Measurements from ENCODE around the gene SP6.

Gene SP6

DNA sequence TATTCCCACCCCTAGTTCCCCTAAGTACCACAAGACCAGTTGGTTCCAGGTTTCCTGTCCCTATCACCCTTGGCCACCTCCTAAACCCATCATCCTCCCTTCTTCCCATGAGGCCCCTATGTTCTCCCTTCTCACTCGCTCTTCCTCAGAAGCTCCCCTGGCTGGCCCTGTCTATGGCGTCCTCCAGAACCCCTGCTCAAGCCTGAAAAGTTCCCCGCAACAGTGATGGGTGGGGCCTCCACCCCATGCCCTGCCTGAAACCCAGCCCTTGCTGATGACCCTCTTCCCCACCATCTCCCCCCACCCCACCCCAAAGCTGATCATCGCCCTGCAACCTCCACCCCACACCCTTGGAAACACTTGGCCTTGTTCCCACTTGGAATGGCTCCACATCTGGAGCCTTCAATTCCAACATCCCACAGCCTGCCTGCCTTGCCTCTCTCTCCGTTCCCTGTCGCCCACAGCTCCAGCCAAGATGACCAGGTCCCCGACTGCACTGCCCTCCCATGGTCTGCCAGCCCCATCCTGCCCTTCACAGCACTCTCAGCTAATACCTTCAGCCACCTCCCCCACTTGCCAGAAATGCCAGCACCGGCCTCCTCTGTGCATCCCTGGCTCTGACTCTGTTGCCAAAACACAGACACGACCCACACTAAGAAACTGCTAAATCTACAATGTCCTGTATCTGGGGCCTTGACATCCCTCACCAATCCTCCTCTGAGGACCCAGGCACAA, 39.9 kb downstream of the SP6 start:
- DNase-seq (ENCODE audit: low read depth) = no peak

DNA sequence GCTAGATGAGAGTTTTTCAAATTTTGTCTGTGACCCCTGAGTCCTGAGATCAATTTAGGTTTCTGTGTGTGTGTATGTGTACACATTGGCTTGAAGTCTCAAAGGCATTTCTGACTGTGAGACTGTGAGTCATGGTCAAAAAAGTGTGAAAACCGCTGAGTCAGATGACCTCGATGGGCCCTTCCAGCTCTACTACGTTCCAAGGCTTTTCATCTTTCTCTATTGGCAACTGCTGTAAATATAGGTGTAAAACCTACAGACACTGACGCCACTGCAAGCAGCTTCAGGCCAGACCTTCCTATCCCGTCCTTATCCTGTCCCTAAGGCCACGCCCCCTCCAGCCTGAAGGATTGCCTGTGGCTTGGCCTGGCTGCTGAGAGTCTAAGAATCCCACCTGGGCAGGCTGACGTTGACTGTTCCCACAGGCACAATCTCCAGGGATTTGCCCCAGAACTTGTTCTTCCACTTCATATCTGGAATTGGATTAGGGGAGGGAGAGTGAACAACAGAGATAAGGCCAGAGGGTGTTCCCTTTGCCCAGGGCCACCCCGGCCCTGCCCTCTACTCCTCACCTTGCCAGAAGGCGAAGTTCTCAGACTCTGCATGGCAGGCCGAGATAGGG, 40.7 kb downstream of the SP6 start:
- no peak for DNase-seq (ENCODE audit: low read depth)

DNA sequence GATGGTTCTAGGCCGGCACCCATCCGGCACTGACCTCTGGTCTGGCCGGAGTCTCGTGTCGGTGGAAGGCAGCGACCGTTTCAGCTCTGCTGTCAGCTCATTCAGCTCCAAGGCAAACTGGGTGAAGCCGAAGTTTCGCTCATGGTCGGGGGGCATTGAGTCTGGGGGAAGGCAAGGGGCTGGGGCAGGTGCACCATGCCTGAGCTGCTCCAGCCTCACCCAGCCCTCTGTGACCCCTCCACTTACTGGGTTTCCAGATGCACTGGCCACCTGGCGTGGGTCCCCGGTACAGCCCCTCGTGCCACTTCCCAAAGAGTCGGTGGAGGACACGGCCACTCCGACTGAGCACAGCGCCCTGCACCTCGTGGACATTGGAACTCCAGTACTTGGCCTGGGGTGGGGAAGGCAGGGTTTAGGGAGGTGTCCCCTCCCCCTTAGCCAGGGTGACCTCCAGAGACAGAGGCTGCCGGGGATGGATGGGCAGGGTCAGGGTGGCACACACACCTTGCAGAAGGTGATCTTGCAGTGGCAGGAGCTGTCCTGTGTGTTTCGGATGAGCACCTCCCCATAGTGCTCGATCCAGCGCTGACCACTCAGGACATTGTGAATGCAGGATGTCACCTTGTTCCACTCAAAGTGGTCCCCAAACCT, 42.0 kb downstream of the SP6 start:
- no peak for DNase-seq (ENCODE audit: low read depth)

DNA sequence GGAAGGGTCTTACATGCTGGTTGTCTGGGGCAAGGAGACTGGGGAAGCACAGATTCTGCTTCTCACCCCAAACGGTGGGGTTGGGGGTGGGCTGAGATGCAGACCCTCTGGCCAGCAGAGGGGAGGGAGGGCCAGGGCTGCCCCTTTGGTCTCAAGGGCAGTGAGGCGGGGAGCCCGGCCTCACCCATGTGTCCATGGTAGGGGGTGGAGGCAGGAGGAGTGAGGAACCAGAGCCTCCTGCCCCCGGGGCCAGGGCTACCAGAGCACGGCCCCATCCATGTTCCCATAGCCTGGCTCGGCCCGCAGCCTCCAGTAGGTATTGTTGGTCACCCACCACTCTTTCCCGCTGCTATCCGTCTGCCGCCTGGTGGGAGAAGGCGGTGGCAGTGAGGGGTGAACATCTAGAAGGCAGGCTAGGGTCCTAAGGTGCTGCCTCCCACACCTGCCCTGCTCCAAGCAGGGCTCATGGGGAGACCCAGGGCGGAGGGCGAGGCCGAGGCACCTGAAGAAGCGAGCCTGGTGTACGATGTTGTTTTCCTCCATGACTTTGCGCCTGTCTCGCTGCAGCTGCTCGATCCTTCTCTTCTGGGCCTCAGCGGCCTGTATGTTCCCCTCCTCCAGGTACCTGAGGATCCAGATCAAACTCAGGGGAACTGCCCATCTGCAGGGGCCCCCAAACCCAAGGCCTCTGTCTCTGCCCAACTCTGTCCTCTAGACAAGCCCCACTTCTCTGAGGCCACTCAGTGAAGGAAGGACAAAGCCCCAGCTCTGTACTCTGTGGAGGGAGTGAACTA, 42.7 kb downstream of the SP6 start:
- no peak for DNase-seq (ENCODE audit: low read depth)

DNA sequence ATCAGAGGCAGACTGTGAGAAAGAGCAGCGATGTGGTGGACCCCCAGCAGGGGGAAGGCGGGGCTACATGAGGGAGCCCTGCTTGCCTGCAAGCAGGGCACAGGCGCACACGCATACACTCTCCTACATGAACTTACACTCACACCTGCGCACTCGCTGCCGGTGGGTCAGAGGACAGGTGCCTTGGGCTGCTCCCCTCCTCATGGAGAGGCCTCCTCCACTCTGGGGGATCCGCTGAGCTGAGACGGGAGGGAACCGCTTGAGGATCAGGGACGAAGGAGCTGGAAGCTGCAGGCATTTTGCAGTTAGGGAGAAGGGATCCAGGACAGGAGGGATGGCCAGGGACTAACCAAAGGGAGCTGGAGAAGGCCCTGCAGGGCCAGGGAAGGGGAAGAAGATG, 43.5 kb downstream of the SP6 start:
- no peak for DNase-seq (ENCODE audit: low read depth)

DNA sequence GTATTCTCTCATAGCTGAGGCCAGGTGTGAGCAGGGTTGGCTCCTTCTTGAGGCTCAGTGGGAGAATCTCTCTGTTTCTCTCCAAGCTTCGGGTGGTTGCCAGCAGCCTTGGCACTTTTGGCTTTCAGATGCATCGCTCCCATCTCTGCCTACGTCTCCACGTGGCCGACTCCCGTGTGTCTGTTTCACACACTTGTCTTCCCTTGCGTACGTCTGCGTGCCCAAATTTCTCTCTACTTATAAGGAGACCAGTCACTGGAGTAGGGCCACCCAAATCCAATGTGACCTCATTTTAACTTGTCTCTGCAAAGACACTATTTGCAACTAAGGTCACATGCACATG, 44.1 kb downstream of the SP6 start:
- DNase-seq (ENCODE audit: low read depth) = no peak

DNA sequence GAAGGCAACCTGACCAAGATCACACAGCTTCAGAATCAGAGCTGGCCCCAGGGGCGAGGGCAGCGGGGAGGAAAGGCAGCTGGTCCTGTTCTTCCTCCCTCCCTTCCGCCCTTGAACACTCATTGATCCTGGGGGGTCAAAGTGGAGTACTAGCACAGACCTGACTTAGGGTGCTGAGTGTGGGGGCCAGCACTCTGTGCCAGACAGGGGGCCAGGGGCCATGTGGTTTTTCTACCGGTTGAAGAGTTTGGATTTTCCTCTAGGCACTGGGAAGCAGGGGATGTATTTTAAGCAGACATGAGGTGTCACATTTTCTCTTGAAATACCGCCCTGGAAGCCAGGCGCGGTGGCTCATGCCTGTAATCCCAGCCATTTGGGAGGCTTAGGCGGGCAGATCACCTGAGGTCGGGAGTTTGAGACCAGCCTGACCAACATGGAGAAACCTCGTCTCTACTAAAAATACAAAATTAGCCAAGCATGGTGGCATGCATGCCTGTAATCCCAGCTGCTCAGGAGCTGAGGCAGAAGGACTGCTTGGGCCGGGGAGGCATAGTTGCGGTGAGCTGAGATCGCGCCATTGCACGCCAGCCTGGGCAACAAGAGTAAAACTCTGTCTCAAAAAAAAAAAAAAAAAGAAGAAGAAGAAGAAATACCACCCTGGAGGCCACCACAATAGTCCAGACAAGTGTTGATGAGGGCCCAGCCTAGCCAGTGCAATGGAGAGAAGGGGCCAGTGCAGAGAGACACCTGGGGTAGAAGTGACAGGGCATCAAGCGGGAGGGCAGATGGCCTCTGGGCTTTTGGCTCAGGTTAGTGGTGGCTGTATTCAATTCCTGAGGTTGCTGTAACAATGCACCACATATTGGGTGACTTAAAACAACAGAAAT, 44.7 kb downstream of the SP6 start:
- no peak for DNase-seq (ENCODE audit: low read depth)

DNA sequence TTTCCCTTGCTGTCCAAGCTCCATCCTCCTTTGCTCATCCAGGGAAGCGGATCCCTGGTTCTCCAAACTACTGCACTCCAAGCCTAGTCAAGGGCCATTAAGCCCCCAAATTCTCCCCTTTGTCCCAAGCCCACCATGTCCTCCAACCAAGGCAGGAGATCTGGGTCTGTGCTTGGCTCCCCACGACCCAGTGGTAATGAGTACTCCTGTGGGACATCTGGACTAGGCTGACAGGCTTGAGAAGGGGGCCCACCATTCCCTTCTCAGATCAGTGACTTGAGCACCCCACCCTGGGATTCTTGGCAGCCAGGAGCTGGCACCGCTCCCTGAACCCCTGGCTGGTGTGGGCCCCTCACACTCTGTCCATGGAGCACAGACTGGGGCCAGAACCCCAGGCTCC, 46.5 kb downstream of the SP6 start:
- no peak for DNase-seq (ENCODE audit: low read depth)

DNA sequence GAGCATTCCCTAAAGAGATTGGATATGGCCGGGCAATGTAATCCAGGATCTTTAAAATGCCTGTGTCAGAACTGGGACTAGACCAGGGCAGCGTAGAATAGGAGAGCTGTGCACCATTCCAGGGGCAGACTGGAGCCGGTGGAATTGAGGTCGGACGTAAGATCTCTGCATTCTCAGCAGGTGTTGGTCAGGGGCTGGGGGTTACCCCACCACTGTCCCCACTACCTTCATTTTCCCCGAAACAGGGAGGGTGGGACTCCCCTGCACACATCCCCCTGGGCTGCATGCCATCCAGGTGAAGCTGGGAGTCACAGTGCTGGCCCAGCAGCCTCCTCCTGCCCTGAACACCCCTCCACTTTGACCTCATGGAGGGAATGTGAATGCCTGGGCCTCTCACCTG, 47.2 kb downstream of the SP6 start:
- no peak for DNase-seq (ENCODE audit: low read depth)

DNA sequence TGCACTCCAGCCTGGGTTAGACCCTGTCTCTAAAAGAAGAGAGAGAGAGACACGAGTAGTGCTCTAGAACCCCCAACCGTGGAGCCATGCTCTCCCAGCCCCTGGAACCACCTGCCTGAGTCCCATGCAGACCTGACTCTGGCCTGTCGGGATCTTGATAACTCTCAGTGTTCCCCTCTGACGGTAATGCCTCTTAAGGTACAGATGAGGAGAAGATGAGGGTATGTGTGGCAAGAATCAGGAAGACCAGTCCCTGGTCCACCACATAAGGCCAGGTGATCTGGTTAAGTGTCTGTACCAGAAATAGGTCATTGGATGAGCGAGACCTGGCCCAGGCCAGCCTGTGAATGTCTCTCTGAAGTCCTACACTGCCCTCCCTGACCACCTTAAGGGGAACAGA, 47.8 kb downstream of the SP6 start:
- DNase-seq (ENCODE audit: low read depth) = no peak

DNA sequence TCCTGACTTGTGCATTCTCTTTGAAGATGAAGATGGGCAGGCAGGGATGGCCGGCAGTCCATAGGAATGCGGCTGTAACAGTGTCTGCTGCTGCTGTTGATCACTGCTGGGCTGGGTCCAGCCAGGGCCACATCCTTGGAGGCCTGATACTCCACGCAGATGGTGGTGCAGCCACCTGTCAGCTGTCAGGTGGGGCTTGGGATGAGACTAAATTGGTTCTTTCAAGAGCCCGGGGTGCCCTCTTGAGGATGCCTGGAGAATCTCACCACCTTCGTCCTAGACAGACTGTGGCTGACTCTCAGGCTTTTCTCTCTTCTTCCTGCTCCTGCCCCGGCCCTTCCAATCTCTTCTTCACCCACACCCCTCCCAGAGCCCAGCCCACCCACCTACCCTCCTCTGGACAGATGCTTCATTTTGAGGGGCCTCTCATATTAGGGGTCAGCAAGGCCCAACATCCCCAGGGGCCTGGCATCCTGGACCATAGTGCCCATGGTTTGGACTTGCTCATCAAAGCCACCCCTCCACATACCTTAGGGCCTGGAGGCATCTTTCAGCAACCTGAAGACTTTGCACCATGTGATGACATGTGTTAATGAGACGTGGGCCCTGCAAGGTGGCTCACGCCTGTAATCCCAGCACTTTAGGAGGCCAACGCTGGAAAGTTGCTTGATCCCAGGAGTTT, 48.5 kb downstream of the SP6 start:
- peak; percentile 39 for DNase-seq (ENCODE audit: low read depth)

DNA sequence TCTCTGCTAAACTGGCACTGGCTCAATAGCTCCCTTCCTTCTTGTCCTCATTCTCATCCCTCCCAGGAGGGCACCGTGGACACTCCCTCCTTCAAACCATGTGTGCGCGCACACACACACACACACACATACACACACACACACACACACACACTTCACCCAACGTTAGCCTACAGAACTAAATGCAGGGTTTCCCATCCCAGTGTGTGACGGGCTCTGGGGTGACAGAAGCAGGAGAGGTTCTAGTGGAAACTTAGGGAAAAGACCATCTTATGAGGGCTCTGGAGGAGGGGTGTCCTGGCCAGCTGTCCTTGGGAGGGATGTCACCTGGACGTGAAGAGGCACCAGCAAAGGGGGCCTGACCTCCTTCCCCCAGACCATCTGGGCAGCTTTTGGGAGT, 49.1 kb downstream of the SP6 start:
- no peak for DNase-seq (ENCODE audit: low read depth)

DNA sequence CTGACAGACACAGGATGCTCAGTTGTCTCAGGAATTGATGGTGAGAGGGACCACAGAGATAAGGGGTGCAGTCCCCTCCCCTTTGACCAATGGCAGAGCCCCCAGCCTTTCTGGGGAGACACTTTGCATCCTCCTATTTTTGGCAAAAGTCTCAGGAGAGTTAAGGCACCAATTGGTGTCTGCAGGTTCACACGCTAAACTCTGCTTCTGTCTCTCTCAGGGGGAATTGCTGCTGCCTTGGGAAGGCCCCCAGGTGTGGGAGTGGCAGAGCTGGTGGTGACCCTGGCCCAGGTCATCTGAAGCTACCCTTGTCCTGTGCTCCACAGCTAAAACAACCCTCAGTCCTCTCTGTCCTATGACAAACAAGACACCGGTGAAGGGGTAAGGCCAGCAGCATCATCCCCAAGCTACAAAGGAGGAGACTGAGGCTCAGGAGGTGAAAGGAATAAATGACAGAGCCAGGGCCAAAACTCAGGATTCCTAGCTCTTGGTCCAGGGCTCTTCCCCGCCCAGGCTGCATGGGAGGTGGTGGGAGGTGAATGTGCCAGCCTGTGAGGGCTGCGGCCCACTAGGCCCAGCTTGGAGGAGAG, 49.7 kb downstream of the SP6 start:
- DNase-seq (ENCODE audit: low read depth) = no peak

DNA sequence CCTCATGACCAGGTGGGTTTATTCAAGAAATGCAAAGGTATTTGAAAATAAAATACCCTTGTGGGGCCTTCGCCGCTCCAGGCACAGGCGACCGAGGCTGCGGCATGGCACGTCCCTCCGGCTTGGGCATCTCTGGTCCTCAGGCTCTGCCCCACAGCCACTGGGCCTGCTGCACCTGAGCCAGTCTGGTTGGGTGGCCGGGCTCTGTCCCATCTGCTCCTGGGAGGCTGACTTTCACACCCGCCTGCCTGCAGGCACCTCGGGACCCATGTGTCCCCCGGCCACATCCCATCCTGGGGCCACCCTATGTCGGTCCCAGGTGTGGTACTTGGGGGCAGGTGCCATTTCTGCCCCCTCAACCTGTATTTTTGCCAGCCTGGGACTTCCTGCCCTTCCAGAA, 50.3 kb downstream of the SP6 start:
- DNase-seq (ENCODE audit: low read depth) = no peak

DNA sequence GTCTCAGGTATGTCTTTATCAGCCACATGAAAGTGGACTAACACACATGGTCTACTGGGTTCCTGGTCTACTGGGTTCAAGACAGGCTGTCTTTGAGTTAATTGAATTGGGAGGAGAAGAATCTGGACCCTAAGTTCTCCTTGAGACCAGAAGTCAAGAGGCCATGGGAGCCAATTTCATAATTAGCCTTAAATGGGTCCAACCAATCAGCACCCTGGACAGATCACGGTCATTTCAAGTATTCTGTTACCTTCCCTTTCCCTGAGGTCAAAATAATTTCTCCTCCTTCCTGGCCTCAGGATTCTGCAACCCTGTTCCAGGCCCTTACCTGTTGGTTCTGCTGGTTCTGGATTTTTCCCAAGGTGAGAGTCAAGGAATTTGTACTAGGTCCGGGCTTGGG, 53.2 kb downstream of the SP6 start:
- no peak for DNase-seq (ENCODE audit: low read depth)
